ENCODE measurements around the gene MCF2L2.

DNA sequence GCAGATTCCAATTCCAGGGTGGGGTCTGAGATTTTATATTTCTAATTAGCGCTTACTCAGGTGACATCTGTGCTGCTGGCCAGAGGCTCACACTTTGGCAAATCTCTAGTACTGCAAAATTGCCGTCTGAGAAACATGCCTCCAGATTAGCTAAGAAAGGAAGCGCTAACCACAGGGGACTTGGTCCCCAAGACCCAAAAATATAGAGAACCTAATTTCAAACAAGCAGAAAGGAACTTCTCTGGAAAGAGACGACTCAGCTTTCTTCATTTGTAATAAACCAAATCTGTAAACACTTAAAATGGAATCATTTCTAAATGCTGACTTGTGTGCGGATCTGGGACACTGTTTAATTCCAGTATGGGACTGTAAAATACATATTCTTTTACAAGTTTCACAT, 119.7 kb downstream of the MCF2L2 start:
- TF ChIP-seq, protein P1, sequence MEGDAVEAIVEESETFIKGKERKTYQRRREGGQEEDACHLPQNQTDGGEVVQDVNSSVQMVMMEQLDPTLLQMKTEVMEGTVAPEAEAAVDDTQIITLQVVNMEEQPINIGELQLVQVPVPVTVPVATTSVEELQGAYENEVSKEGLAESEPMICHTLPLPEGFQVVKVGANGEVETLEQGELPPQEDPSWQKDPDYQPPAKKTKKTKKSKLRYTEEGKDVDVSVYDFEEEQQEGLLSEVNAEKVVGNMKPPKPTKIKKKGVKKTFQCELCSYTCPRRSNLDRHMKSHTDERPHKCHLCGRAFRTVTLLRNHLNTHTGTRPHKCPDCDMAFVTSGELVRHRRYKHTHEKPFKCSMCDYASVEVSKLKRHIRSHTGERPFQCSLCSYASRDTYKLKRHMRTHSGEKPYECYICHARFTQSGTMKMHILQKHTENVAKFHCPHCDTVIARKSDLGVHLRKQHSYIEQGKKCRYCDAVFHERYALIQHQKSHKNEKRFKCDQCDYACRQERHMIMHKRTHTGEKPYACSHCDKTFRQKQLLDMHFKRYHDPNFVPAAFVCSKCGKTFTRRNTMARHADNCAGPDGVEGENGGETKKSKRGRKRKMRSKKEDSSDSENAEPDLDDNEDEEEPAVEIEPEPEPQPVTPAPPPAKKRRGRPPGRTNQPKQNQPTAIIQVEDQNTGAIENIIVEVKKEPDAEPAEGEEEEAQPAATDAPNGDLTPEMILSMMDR (IDR thresholded peaks at IDR 0.05), result no peak
- no peak for TF ChIP-seq ZFX (IDR thresholded peaks at IDR 0.05; ENCODE audit: borderline replicate concordance)

All from 22Rv1 (cell line).